ENCODE measurements around the gene AGBL1. TPM values are rescaled to one million over a fixed set of nuclear protein-coding genes. Genes with fewer than 3 reads are reported as not detected.

AGBL1 gene
- total RNA-seq, 1 experiment from 2014 or later, result not detected

GRCh38 chr15:86968244-86968643 lies 888.6 kb downstream of the AGBL1 start:
- Histone ChIP-seq H3K9me2 (ENCODE audit: insufficient read depth) (no peaks in the 10 kb centered on the region), H3K4me1 (replicated peaks; ENCODE audit: insufficient read depth) (no peaks in the 10 kb centered on the region), H3K4me2 (no peak overlapping the region), H3K27ac (no peak overlapping the region), H2AFZ (no peak overlapping the region), H4K20me1 (ENCODE audit: insufficient read depth) (no peaks in the 10 kb centered on the region), H3K79me2 (ENCODE audit: low read depth) (no peaks in the 10 kb centered on the region), H3K36me3 (ENCODE audit: low read depth) (no peaks in the 10 kb centered on the region), H3K4me3 (no peak overlapping the region), H3K27me3 (ENCODE audit: insufficient read depth, low read depth) (no peaks in the 10 kb centered on the region), H3F3A (ENCODE audit: insufficient read depth, low read depth) (no peaks in the 10 kb centered on the region), H3K9me3 (ENCODE audit: insufficient read depth, low read depth) (no peaks in the 10 kb centered on the region)
- no TSS peak for BruUV-seq (replicated peaks)
- DNase-seq, result no peak
- POLR2A ChIA-PET (ENCODE audit: unreplicated experiment), result no interaction called here
- intact Hi-C loops (cut with micrococcal nuclease; ENCODE audit: unreplicated experiment), result no loop called here
- CTCF ChIA-PET, result no interaction called here
- TF ChIP-seq EZH2 (IDR thresholded peaks at IDR 0.05; ENCODE audit: low read depth) (no peak), CTCF (conservative IDR thresholded peaks at IDR 0.05) (no peak)

- H3K27me3 ChIP-seq (ENCODE audit: insufficient read depth, low read depth), result no peaks in the 10 kb centered on the region
- no peaks in the 10 kb centered on the region for H3K9me2 ChIP-seq (ENCODE audit: insufficient read depth)
- H3K4me2 ChIP-seq, result no peak overlapping the region
- no peak for DNase-seq
- no peaks in the 10 kb centered on the region for H3F3A ChIP-seq (ENCODE audit: insufficient read depth, low read depth)
- H3K36me3 ChIP-seq (ENCODE audit: low read depth), result no peaks in the 10 kb centered on the region
- TF ChIP-seq EZH2 (IDR thresholded peaks at IDR 0.05; ENCODE audit: low read depth) (no peak), CTCF (conservative IDR thresholded peaks at IDR 0.05) (no peak)
- H2AFZ ChIP-seq, result no peak overlapping the region
- no peaks in the 10 kb centered on the region for H4K20me1 ChIP-seq (ENCODE audit: insufficient read depth)
- no peak overlapping the region for H3K27ac ChIP-seq
- H3K4me1 ChIP-seq (replicated peaks; ENCODE audit: insufficient read depth), result no peaks in the 10 kb centered on the region
- H3K79me2 ChIP-seq (ENCODE audit: low read depth), result no peaks in the 10 kb centered on the region
- POLR2A ChIA-PET (ENCODE audit: unreplicated experiment), result no interaction called here
- intact Hi-C loops (cut with micrococcal nuclease; ENCODE audit: unreplicated experiment), result no loop called here
- no peaks in the 10 kb centered on the region for H3K9me3 ChIP-seq (ENCODE audit: insufficient read depth, low read depth)
- BruUV-seq (replicated peaks), result no TSS peak
- no peak overlapping the region for H3K4me3 ChIP-seq
- CTCF ChIA-PET, result no interaction called here
These were observed 889.7 kb downstream of the AGBL1 start for GRCh38 chr15:86969364-86969763.

GRCh38 chr15:86973284-86973844 lies 893.7 kb downstream of the AGBL1 start:
- H3K4me3 ChIP-seq, result no peak overlapping the region
- H3K4me2 ChIP-seq, result no peak overlapping the region
- H3K27ac ChIP-seq, result no peak overlapping the region
- no peaks in the 10 kb centered on the region for H3K4me1 ChIP-seq (replicated peaks; ENCODE audit: insufficient read depth)
- TF ChIP-seq CTCF (conservative IDR thresholded peaks at IDR 0.05), result no peak
- no peak for TF ChIP-seq EZH2 (IDR thresholded peaks at IDR 0.05; ENCODE audit: low read depth)
- H3K9me3 ChIP-seq (ENCODE audit: insufficient read depth, low read depth), result no peaks in the 10 kb centered on the region
- H3F3A ChIP-seq (ENCODE audit: insufficient read depth, low read depth), result no peaks in the 10 kb centered on the region
- H3K9me2 ChIP-seq (ENCODE audit: insufficient read depth), result no peaks in the 10 kb centered on the region
- H4K20me1 ChIP-seq (ENCODE audit: insufficient read depth), result no peaks in the 10 kb centered on the region
- no peaks in the 10 kb centered on the region for H3K36me3 ChIP-seq (ENCODE audit: low read depth)
- POLR2A ChIA-PET (ENCODE audit: unreplicated experiment), result no interaction called here
- no peak overlapping the region for H2AFZ ChIP-seq
- no peak for DNase-seq
- intact Hi-C loops (cut with micrococcal nuclease; ENCODE audit: unreplicated experiment), result no loop called here
- CTCF ChIA-PET, result no interaction called here
- H3K27me3 ChIP-seq (ENCODE audit: insufficient read depth, low read depth), result no peaks in the 10 kb centered on the region
- no TSS peak for BruUV-seq (replicated peaks)
- no peaks in the 10 kb centered on the region for H3K79me2 ChIP-seq (ENCODE audit: low read depth)

Data from PC-9 (cell line).